Endothelial cell of umbilical vein (primary cell): ENCODE measurements around the gene ACSBG1. TPM values are rescaled to one million over a fixed set of nuclear protein-coding genes. Genes with fewer than 3 reads are reported as not detected.

ENCODE experiments used
- BruUV-seq: library from RNA; stranded (reverse); fragments of 400-500 nt; replicated peaks from 2 replicates; lab custom pipeline; 2021; lab: Mats Ljungman, UMichigan
- CTCF ChIA-PET: fragments of 300-600, 350-600 bp; sonication (Branson Sonifier 250); formaldehyde crosslinking; loops from one replicate; lab custom pipeline; 2021; ENCODE audit warnings: antibody characterized with exemption, inconsistent platforms; lab: Charles Lee
- POLR2A ChIA-PET: fragments of 300-600, 350-600 bp; sonication (Branson Sonifier 250); formaldehyde crosslinking; loops from one replicate; lab custom pipeline; 2021; ENCODE audit warnings: antibody characterized with exemption, inconsistent platforms; lab: Charles Lee
- DNase-seq: peaks from one replicate; pipeline ENCODE4 v3.0.0-alpha.2; 2011; ENCODE audit warnings: low read depth, low spot score
- FAIRE-seq: peaks from 2 replicates; lab custom pipeline; 2011; peaks lifted over from hg19 to GRCh38; lab: Jason Lieb, UNC
- H2AFZ ChIP-seq: 2 replicates; pipeline ENCODE4 v1.6.0; 2012; ENCODE audit warnings: low read depth, low read length, control low read depth, inconsistent platforms
- H3K27ac ChIP-seq: 2 replicates; pipeline ENCODE4 v1.5.1; 2011; ENCODE audit warnings: low read depth, mild to moderate bottlenecking, control low read depth, low read length, moderate library complexity; ENCODE audit not compliant: insufficient read depth
- H3K27me3 ChIP-seq, 2 experiments: 2 replicates each; pipeline versions ENCODE4 v1.6.0 to v1.6.1; 2011; ENCODE audit warnings: low read length in 2 of 2, mixed read lengths in 1 of 2; ENCODE audit not compliant: control insufficient read depth in 2 of 2, insufficient read depth in 2 of 2
- H3K36me3 ChIP-seq, 2 experiments: 2 replicates in 1 of 2; 3 replicates in 1 of 2; pipeline ENCODE4 v1.5.1; 2011; ENCODE audit warnings: low read length in 2 of 2, mild to moderate bottlenecking in 1 of 2, moderate library complexity in 1 of 2; ENCODE audit not compliant: control insufficient read depth in 2 of 2, insufficient read depth in 2 of 2; ENCODE audit errors: extremely low read depth in 1 of 2
- H3K4me1 ChIP-seq: 3 replicates; pipeline ENCODE4 v1.5.1; 2011; ENCODE audit warnings: mild to moderate bottlenecking, low read length; ENCODE audit not compliant: control insufficient read depth, insufficient read depth; ENCODE audit errors: extremely low read depth
- H3K4me2 ChIP-seq: 2 replicates; pipeline ENCODE4 v1.6.1; 2011; ENCODE audit warnings: low read length, control low read depth, mixed read lengths; ENCODE audit not compliant: insufficient read depth
- H3K4me3 ChIP-seq, 3 experiments: fragments of 200-600 bp in 1 of 3; sonication (generic), shearing (Covaris generic) in 1 of 3; replicated peaks in 1 of 3; 2 replicates each; pipeline ENCODE4 v1.5.1; 2011 to 2016; ENCODE audit warnings: control low read depth in 3 of 3, low read length in 3 of 3, mild to moderate bottlenecking in 2 of 3, inconsistent platforms in 1 of 3, low read depth in 1 of 3, moderate library complexity in 1 of 3; ENCODE audit not compliant: insufficient read depth in 1 of 3
- H3K79me2 ChIP-seq: 2 replicates; pipeline ENCODE4 v1.6.0; 2012; ENCODE audit warnings: low read length, inconsistent platforms; ENCODE audit not compliant: control insufficient read depth, insufficient read depth
- H3K9ac ChIP-seq: replicated peaks from 2 replicates; pipeline ENCODE3; 2011; ENCODE audit warnings: low read length, control low read depth; ENCODE audit not compliant: insufficient read depth; ENCODE audit errors: extremely low read depth
- H3K9me1 ChIP-seq: replicated peaks from 3 replicates; pipeline ENCODE4 v1.6.0; 2011; ENCODE audit warnings: mild to moderate bottlenecking, low read length; ENCODE audit not compliant: control insufficient read depth, insufficient read depth; ENCODE audit errors: extremely low read depth
- H3K9me3 ChIP-seq: replicated peaks from 2 replicates; pipeline ENCODE4 v1.5.1; 2012; ENCODE audit warnings: low read length, inconsistent platforms; ENCODE audit not compliant: control insufficient read depth, insufficient read depth
- H4K20me1 ChIP-seq: replicated peaks from 2 replicates; pipeline ENCODE3; 2011; ENCODE audit warnings: mild to moderate bottlenecking, low read length; ENCODE audit not compliant: control insufficient read depth, insufficient read depth; ENCODE audit errors: extremely low read depth
- JUN ChIP-seq: IDR thresholded peaks from 2 replicates; pipeline ENCODE4 v1.6.1; 2011; ENCODE audit warnings: borderline replicate concordance, low read depth; ENCODE audit not compliant: insufficient read length, insufficient read depth
- dilution Hi-C: fragments of 300-500 bp; cut with MboI; formaldehyde crosslinking; loops from one replicate; pipeline ENCODE4 v1.15.0; 2019; ENCODE audit warnings: low sequenced_read_pairs; ENCODE audit not compliant: extremely low pct_ligation_motif_present
- intact Hi-C: fragments of 100-400 bp; cut with micrococcal nuclease; formaldehyde crosslinking; loops from one replicate; pipeline ENCODE4 v1.10.0; 2022
- polyA plus RNA-seq, 4 experiments: library from polyadenylated mRNA; depleted of rRNA in 3 of 4; stranded (reverse) in 3 of 4; unstranded in 1 of 4; fragments of >200 nt; gene quantifications; 2 replicates each; pipeline versions ENCODE4 v1.2.1 to v1.2.3, GENCODE V29; 2011 to 2012; ENCODE audit warnings: missing spikeins in 1 of 4
- total RNA-seq: library from RNA; stranded (reverse); gene quantifications from 2 replicates; pipeline ENCODE4 v1.2.3, GENCODE V29; 2021

Gene ACSBG1
- total and polyA plus RNA-seq, 2 donors (not counting 3 experiments of a cell fraction or from before 2014, with no cell fraction given), result not detected

GRCh38 chr15:78236491-78236890 is 2.1 kb upstream of the ACSBG1 start:
- H3K27ac ChIP-seq, result no peak overlapping the region
- no peak overlapping the region for H2AFZ ChIP-seq
- FAIRE-seq, result no peak
- no TSS peak for BruUV-seq
- no peaks in the 10 kb centered on the region for H3K9me1 ChIP-seq
- no peak overlapping the region for H3K4me2 ChIP-seq
- H3K36me3 ChIP-seq, result no peaks in the 10 kb centered on the region
- H4K20me1 ChIP-seq, result no peaks in the 10 kb centered on the region
- TF ChIP-seq JUN, result no peak
- intact Hi-C loops (no loop called here), dilution Hi-C loops (no loop called here)
- H3K9me3 ChIP-seq, result no peaks in the 10 kb centered on the region
- H3K4me3 ChIP-seq, result no peak overlapping the region
- H3K4me1 ChIP-seq, result no peaks in the 10 kb centered on the region
- ChIA-PET CTCF (no interaction called here), POLR2A (no interaction called here)
- H3K27me3 ChIP-seq, result peaks cover 0 to 2% of the 10 kb centered on the region in 2 experiments
- H3K9ac ChIP-seq, result no peak overlapping the region
- no peak for DNase-seq
- no peaks in the 10 kb centered on the region for H3K79me2 ChIP-seq

GRCh38 chr15:78233496-78233895 is 869 bp downstream of the ACSBG1 start:
- no peak overlapping the region for H3K4me3 ChIP-seq
- no peak overlapping the region for H3K27ac ChIP-seq
- peaks cover 0 to 2% of the 10 kb centered on the region in 2 experiments for H3K27me3 ChIP-seq
- H3K9me1 ChIP-seq, result no peaks in the 10 kb centered on the region
- no peaks in the 10 kb centered on the region for H3K36me3 ChIP-seq
- intact Hi-C loops, result no loop called here
- no peaks in the 10 kb centered on the region for H4K20me1 ChIP-seq
- no peak overlapping the region for H3K9ac ChIP-seq
- H3K4me1 ChIP-seq, result no peaks in the 10 kb centered on the region
- H3K4me2 ChIP-seq, result no peak overlapping the region
- ChIA-PET POLR2A (no interaction called here), CTCF (interaction anchor here (1.3 kb wide), 1 partner anchor 125 kb away, joined by 3 read pairs; no protein-coding TSS in a partner anchor)
- no TSS peak for BruUV-seq
- no peaks in the 10 kb centered on the region for H3K9me3 ChIP-seq
- dilution Hi-C loops, result no loop called here
- no peaks in the 10 kb centered on the region for H3K79me2 ChIP-seq
- FAIRE-seq, result no peak
- TF ChIP-seq JUN, result no peak
- DNase-seq, result no peak
- H2AFZ ChIP-seq, result no peak overlapping the region
